Esophagus (tissue), 2 donors: ENCODE measurements around the gene CENPQ. TPM values are rescaled to one million over a fixed set of nuclear protein-coding genes. Genes with fewer than 3 reads are reported as not detected.
"Not testable (repeated sequence)": the region's sequence is repeated elsewhere in the genome, so short reads cannot be mapped to it uniquely, and the experiment has no call there.

Source experiments
- H3K27ac ChIP-seq, 2 donors: one replicate each; pipeline ENCODE4 v1.5.1; 2013; ENCODE audit warnings: low read depth in 2 of 2, mild to moderate bottlenecking in 2 of 2, inconsistent platforms in 1 of 2, low read length in 1 of 2, moderate library complexity in 1 of 2
- H3K27me3 ChIP-seq, 2 donors: one replicate each; pipeline ENCODE4 v1.6.1; 2013; ENCODE audit warnings: low read length in 2 of 2, control low read depth in 1 of 2, mild to moderate bottlenecking in 1 of 2; ENCODE audit not compliant: insufficient read depth in 2 of 2, control insufficient read depth in 1 of 2
- H3K36me3 ChIP-seq, 2 donors: one replicate each; pipeline ENCODE4 v1.6.1; 2013; ENCODE audit warnings: low read length in 1 of 2; ENCODE audit not compliant: control insufficient read depth in 2 of 2, insufficient read depth in 2 of 2
- H3K4me1 ChIP-seq, 2 donors: one replicate each; pipeline ENCODE4 v1.6.1; 2013; ENCODE audit warnings: low read length in 1 of 2; ENCODE audit not compliant: control insufficient read depth in 2 of 2, insufficient read depth in 2 of 2
- H3K4me3 ChIP-seq, 2 donors: one replicate each; pipeline ENCODE4 v1.5.1; 2013; ENCODE audit warnings: low read length in 2 of 2, mild to moderate bottlenecking in 2 of 2, low read depth in 1 of 2, moderate library complexity in 1 of 2
- H3K9me3 ChIP-seq, 2 donors: one replicate each; pipeline ENCODE4 v1.6.1; 2013; ENCODE audit warnings: mild to moderate bottlenecking in 2 of 2, low read depth in 1 of 2, low read length in 1 of 2, moderate library complexity in 1 of 2; ENCODE audit not compliant: control insufficient read depth in 2 of 2, insufficient read depth in 1 of 2
- WGBS, 2 donors: extraction: QIAGEN DNeasy Blood & Tissue Kit; methylation state at CpG; one replicate each; pipeline ENCODE4 v1.1.7; 2013; 5-methylcytosine and 5-hydroxymethylcytosine counted together
- polyA plus RNA-seq, 2 donors: library from polyadenylated mRNA; stranded (reverse); fragments of 200-250 nt; gene quantifications; one replicate each; pipeline ENCODE4 v1.2.3, GENCODE V29; 2013
- donor health status: healthy with polysubstance abuse.
- donor health status: Bipolar disorder and iron deficiency.

CENPQ gene
- polyA plus RNA-seq, 2 donors = 2.8 to 4.2 TPM

DNA sequence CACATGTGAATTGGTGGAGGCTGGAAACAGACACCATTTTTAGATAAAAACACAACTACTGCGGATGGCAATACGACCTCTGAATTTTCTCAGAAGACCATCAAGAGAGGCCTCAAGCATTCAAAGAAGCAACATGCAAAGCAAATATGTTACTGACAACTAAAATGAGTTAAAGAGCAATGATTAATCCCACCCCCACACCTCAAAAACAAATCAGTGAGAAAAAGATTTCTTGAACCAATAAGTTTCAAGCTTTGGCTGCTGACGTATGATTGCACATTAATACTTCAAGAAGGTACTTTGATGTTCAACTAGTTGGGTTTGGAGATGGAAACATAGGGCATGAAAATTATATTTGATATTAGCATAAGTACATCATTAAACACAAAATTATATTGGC lies 1.1 kb upstream of the CENPQ start:
- no peak overlapping the region for H3K27ac ChIP-seq
- H3K4me3 ChIP-seq = peak overlapping the region in 1 of 2 donors; percentile 97
- H3K27me3 ChIP-seq = no peaks in the 10 kb centered on the region
- no peaks in the 10 kb centered on the region for H3K36me3 ChIP-seq
- H3K9me3 ChIP-seq = no peaks in the 10 kb centered on the region
- H3K4me1 ChIP-seq = no peaks in the 10 kb centered on the region
- WGBS, 2 donors = 36 to 40% methylated on average over 3 of the region's 3 CpGs

DNA sequence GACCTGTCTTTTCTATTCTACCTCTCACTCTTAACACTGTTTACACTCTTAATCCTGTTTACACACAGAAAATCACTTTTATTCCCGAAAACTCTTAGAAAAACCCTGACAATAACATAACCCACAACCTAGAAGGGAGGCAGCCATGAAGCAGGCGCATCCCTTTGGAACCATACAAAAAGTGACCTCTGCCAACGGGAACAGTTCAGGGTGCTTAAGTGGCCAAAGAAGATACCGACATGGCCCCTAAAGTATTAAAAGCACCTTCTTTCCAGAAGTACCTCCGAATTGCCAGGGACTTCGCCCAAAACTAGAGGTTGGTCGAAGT lies 607 bp upstream of the CENPQ start:
- Histone ChIP-seq H3K27me3 (no peaks in the 10 kb centered on the region), H3K4me1 (no peaks in the 10 kb centered on the region), H3K27ac (peak overlapping the region; percentile 74 to 90), H3K9me3 (no peaks in the 10 kb centered on the region), H3K4me3 (peak overlapping the region; percentile 71 to 97), H3K36me3 (no peaks in the 10 kb centered on the region)
- 0 to 1% methylated on average over 7 of the region's 7 CpGs for WGBS, 2 donors

DNA sequence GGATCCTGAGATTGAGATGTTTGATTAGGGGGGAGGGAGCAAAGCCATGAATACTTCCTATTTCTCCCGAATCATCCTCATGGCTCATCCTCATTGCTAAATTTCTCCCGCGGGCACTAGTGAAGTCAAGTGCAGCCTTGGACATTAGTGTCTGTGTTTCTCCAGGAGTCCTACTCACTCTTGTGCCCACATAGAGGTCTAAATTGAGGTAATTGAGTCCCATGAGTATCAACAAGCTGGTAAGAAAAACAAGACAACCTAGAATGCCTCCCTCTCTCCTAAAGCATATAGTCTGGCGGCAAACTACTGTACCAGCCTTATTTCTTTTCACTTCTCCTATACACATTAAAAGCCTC lies 420 bp downstream of the CENPQ start:
- Histone ChIP-seq H3K4me3 (peak overlapping the region; percentile 71 to 97), H3K27ac (peak overlapping the region; percentile 31 to 76), H3K4me1 (no peaks in the 10 kb centered on the region), H3K9me3 (no peaks in the 10 kb centered on the region), H3K36me3 (no peaks in the 10 kb centered on the region), H3K27me3 (no peaks in the 10 kb centered on the region)
- WGBS, 2 donors = 0 to 1% methylated on average over 4 of the region's 4 CpGs

DNA sequence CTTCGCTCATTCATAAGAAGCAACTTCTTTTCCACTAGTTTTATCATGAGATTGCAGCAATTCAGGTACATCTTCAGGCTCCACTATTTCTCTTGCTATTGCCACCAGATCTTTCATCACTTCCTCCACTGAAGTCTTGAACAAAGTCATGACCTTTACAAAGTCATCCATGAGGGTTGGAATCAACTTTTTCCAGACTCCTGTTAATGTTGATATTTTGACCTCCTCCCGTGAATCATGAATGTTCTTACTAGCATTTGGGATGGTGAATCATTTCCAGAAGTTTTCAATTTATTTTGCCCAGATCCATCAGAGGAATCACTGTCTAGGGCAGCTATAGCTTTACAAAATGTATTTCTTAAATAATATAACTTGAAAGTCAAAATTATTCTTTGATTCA lies 1.5 kb downstream of the CENPQ start:
- H3K4me3 ChIP-seq = no peak overlapping the region
- H3K27ac ChIP-seq = no peak overlapping the region
- WGBS, 2 donors = 95 to 97% methylated on average over 2 of the region's 2 CpGs
- H3K9me3 ChIP-seq = no peaks in the 10 kb centered on the region
- no peaks in the 10 kb centered on the region for H3K4me1 ChIP-seq
- H3K36me3 ChIP-seq = no peaks in the 10 kb centered on the region
- no peaks in the 10 kb centered on the region for H3K27me3 ChIP-seq

DNA sequence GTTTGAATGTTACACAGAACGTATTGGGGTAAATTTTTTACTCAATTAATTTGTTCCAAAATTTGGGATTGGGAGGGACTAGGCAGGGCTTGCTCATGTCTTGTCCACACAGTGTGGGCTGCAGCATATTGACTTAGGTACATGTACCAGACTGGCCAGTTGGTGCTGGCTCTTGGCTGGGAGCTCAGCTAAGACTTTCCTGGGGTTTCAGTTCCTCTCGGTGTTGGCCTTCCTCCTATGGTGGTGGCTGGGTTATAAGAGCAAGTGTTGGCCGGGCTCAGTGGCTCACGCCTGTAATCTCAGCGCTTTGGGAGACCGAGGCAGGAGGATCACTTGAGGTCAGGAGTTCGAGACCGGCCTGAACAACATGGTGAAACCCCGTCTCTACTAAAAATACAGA lies 4.9 kb downstream of the CENPQ start:
- Histone ChIP-seq H3K4me1 (no peaks in the 10 kb centered on the region), H3K9me3 (no peaks in the 10 kb centered on the region)
- 95 to 96% methylated on average over 9 of the region's 9 CpGs for WGBS, 2 donors

DNA sequence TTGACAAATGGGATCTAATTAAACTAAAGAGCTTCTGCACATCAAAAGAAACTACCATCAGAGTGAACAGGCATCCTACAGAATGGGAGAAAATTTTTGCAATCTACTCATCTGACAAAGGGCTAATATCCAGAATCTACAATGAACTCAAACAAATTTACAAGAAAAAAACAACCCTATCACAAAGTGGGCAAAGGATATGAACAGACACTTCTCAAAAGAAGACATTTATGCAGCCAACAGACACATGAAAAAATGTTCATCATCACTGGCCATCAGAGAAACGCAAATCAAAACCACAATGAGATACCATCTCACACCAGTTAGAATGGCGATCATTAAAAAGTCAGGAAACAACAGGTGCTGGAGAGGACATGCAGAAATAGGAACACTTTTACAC lies 13.4 kb downstream of the CENPQ start:
- H3K4me3 ChIP-seq, H3K27ac ChIP-seq, H3K27me3 ChIP-seq, H3K36me3 ChIP-seq, H3K4me1 ChIP-seq, H3K9me3 ChIP-seq: not testable (repeated sequence)
- 79 to 86% methylated on average over 2 of the region's 2 CpGs for WGBS, 2 donors

More for the DNA sequence above, 4.9 kb downstream of the CENPQ start:
- no peaks in the 10 kb centered on the region for H3K36me3 ChIP-seq
- no peak overlapping the region for H3K4me3 ChIP-seq
- no peaks in the 10 kb centered on the region for H3K27me3 ChIP-seq
- H3K27ac ChIP-seq = no peak overlapping the region

DNA sequence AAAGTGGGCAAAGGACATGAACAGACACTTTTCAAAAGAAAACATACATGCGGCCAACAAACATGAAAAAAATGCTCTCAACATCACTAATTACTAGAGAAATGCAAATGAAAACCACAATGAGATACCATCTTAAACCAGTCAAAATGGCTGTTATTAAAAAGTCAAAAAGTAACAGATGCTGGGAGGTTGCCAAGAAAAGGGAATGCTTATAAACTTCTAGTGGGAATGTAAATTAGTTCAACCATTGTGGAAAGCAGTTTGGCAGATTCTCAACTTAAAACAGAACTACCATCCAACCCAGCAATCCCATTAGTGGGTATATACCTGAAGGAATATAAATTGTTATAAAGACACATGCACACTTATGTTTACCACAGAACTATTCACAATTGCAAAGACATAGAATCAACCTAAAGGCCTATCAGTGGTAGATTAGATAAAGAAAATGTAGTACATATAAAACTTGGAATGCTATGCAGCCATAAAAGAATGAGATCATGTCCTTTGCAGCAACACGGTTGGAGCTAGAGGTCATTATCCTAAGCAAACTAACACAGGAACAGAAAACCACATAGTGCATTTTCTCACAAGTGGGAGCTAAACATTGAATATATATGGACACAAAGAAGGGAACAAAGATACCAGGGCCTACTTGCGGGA lies 16.3 kb downstream of the CENPQ start:
- Histone ChIP-seq H3K27me3 (no peaks in the 10 kb centered on the region), H3K4me3 (no peak overlapping the region), H3K4me1 (no peaks in the 10 kb centered on the region), H3K36me3 (peaks cover 0 to 3% of the 10 kb centered on the region in 2 donors), H3K9me3 (no peaks in the 10 kb centered on the region), H3K27ac (no peak overlapping the region)
- 80 to 95% methylated on average over 3 of the region's 3 CpGs for WGBS, 2 donors

DNA sequence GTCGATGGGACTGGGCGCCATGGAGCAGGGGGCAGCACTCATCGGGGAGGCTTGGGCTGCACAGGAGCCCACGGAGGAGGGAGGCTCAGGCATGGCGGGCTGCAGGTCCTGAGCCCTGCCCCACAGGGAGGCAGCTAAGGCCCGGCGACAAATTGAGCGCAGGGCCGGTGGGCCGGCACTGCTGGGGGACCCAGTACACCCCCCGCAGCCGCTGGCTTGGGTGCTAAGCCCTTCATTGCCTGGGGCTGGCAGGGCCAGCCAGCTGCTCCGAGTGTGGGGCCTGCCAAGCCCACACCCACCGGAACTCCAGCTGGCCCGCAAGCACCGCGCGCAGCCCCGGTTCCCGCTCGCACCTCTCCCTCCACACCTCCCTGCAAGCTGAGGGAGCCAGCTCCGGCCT lies 18.7 kb downstream of the CENPQ start:
- not testable (repeated sequence) for H3K4me1 ChIP-seq, H3K36me3 ChIP-seq, H3K27me3 ChIP-seq, H3K9me3 ChIP-seq, H3K4me3 ChIP-seq, H3K27ac ChIP-seq
- WGBS, 2 donors = 98 to 99% methylated on average over 19 to 22 of the region's 22 CpGs

DNA sequence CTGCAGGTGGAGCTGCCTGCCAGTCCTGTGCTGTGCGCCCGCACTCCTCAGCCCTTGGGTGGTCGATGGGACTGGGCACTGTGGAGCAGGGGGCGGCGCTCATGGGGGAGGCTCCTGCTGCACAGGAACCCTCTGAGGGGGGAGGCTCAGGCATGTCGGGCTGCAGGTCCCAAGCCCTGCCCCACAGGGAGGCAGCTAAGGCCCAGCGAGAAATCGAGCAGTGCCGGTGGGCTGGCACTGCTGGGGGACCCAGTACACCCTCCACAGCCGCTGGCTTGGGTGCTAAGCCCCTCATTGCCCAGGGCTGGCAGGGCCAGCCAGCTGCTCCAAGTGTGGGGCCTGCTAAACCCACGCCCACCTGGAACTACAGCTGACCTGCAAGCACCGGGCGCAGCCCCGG lies 20.2 kb downstream of the CENPQ start:
- H3K27ac ChIP-seq, H3K4me1 ChIP-seq, H3K36me3 ChIP-seq, H3K27me3 ChIP-seq, H3K9me3 ChIP-seq, H3K4me3 ChIP-seq: not testable (repeated sequence)
- WGBS, 2 donors = 94 to 95% methylated on average over 14 of the region's 14 CpGs

DNA sequence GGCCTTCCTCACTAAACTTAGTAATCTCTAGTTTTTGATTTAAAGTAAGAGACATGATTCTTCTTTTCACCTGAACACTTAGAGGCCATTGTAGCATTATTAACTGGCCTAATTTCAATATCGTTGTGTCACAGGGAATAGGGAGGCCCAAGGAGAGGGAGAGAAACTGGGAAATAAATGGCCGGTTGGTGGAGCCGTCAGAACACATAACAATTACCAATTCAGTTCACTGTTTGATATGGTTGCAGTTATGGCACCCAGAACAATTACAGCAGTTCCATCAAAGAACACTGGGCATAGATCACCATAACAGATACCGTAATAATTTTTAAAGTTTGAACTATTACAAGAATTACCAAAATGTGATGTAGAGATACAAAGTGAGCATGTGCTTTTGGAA lies 27.5 kb downstream of the CENPQ start:
- no peaks in the 10 kb centered on the region for H3K4me1 ChIP-seq

More for the DNA sequence above, 27.5 kb downstream of the CENPQ start:
- Histone ChIP-seq H3K27ac (no peak overlapping the region), H3K4me3 (no peak overlapping the region), H3K36me3 (peaks cover 0 to 2% of the 10 kb centered on the region in 2 donors), H3K9me3 (no peaks in the 10 kb centered on the region), H3K27me3 (no peaks in the 10 kb centered on the region)
- WGBS, 2 donors = 94 to 96% methylated on average over 4 of the region's 4 CpGs
